K562 (cell line): ENCODE data around the gene STK24. TPM values are rescaled to one million over a fixed set of nuclear protein-coding genes. Genes with fewer than 3 reads are reported as not detected.

ENCODE experiments used
- CSDE1 ChIP-seq, 2 experiments: fragments of 450-650 bp; IDR thresholded peaks; 2 replicates each; pipeline ENCODE4 v1.6.1; 2016; ENCODE audit warnings: mild to moderate bottlenecking in 1 of 2
- HDAC3 ChIP-seq: fragments of 450-650 bp; IDR thresholded peaks from 2 replicates; pipeline ENCODE4 v1.6.1; 2018; ENCODE audit warnings: borderline replicate concordance, mild to moderate bottlenecking, moderate library complexity; ENCODE audit not compliant: partially characterized antibody
- HEY1 ChIP-seq: fragments of 250-450 bp; sonication (Bioruptor Pico); IDR thresholded peaks from 2 replicates; pipeline ENCODE4 v1.5.0; 2020; ENCODE audit warnings: mild to moderate bottlenecking, moderate library complexity, borderline replicate concordance
- LARP7 ChIP-seq: fragments of 450-650 bp; IDR thresholded peaks from 2 replicates; pipeline ENCODE4 v1.6.1; 2016
- MEIS2 ChIP-seq: fragments of 450-650 bp; IDR thresholded peaks from 2 replicates; pipeline ENCODE4 v1.6.1; 2014; ENCODE audit warnings: mild to moderate bottlenecking; ENCODE audit not compliant: partially characterized antibody
- NUFIP1 ChIP-seq: fragments of 450-650 bp; IDR thresholded peaks from 2 replicates; pipeline ENCODE4 v1.6.1; 2018; ENCODE audit not compliant: partially characterized antibody
- SPI1 ChIP-seq: IDR thresholded peaks from 2 replicates; pipeline ENCODE4 v1.6.1; 2011; ENCODE audit warnings: low read depth, low read length, control low read depth, borderline replicate concordance
- U2AF1 ChIP-seq: fragments of 200-400 bp; formaldehyde crosslinking; optimal IDR thresholded peaks from 2 replicates; pipeline ENCODE3; 2017; ENCODE audit warnings: mild to moderate bottlenecking, low read depth, low read length, moderate library complexity
- ZNF551 ChIP-seq: fragments of 250-450 bp; sonication (Bioruptor Pico); IDR thresholded peaks from 2 replicates; pipeline ENCODE4 v1.5.0; 2021; ENCODE audit warnings: mild to moderate bottlenecking, moderate library complexity
- polyA plus RNA-seq, 8 experiments: library from polyadenylated mRNA; depleted of rRNA in 4 of 8; stranded (reverse) in 5 of 8; unstranded in 3 of 8; fragments of >200 nt; fragmentation: Nextera tagmentation in 2 of 8; fragmentation: Illumina TruSeq in 1 of 8; extraction: Ambion mirVana in 2 of 8; extraction: Trizol in 1 of 8; gene quantifications; 2 replicates each; pipeline versions ENCODE4 v1.2.1 to v1.2.3, GENCODE V29; 2011 to 2014; ENCODE audit warnings: inconsistent platforms in 1 of 8, missing spikeins in 1 of 8
- total RNA-seq, 7 experiments: library from RNA; depleted of rRNA in 6 of 7; stranded (reverse); fragments of >200 nt in 6 of 7; fragmentation: Illumina TruSeq in 2 of 7; extraction: Trizol in 2 of 7; gene quantifications; 2 replicates each; pipeline versions ENCODE4 v1.2.1 to v1.2.3, GENCODE V29; 2011 to 2021; ENCODE audit warnings: low replicate concordance in 1 of 7
- TF ChIP-seq, protein P1 (sequence below), 2 experiments: fragments of 450-650 bp in 1 of 2; sonication (generic) in 1 of 2; formaldehyde crosslinking in 1 of 2; IDR thresholded peaks; 2 replicates each; pipeline versions ENCODE4 v1.7.1 to v1.9.0; 2016 to 2022; ENCODE audit warnings: inconsistent platforms in 1 of 2, mild to moderate bottlenecking in 1 of 2, missing genetic modification reagents in 1 of 2
- TF ChIP-seq, protein P2 (sequence below): sonication (generic); formaldehyde crosslinking; IDR thresholded peaks from 2 replicates; pipeline ENCODE4 v1.8.0; 2022; ENCODE audit warnings: mild to moderate bottlenecking, missing genetic modification reagents
- TF ChIP-seq, protein P3 (sequence below): fragments of 250-450 bp; sonication (Bioruptor Pico); IDR thresholded peaks from 2 replicates; pipeline ENCODE4 v1.8.0; 2022; ENCODE audit warnings: inconsistent platforms, mild to moderate bottlenecking, moderate library complexity, borderline replicate concordance

The STK24 gene
- total and polyA plus RNA-seq, 9 of the 15 experiments (the other 6 are each of a cell fraction or from before 2014, with no cell fraction given) = 3.8 to 78.4 (median 28.2) TPM

- TF ChIP-seq, protein P1, sequence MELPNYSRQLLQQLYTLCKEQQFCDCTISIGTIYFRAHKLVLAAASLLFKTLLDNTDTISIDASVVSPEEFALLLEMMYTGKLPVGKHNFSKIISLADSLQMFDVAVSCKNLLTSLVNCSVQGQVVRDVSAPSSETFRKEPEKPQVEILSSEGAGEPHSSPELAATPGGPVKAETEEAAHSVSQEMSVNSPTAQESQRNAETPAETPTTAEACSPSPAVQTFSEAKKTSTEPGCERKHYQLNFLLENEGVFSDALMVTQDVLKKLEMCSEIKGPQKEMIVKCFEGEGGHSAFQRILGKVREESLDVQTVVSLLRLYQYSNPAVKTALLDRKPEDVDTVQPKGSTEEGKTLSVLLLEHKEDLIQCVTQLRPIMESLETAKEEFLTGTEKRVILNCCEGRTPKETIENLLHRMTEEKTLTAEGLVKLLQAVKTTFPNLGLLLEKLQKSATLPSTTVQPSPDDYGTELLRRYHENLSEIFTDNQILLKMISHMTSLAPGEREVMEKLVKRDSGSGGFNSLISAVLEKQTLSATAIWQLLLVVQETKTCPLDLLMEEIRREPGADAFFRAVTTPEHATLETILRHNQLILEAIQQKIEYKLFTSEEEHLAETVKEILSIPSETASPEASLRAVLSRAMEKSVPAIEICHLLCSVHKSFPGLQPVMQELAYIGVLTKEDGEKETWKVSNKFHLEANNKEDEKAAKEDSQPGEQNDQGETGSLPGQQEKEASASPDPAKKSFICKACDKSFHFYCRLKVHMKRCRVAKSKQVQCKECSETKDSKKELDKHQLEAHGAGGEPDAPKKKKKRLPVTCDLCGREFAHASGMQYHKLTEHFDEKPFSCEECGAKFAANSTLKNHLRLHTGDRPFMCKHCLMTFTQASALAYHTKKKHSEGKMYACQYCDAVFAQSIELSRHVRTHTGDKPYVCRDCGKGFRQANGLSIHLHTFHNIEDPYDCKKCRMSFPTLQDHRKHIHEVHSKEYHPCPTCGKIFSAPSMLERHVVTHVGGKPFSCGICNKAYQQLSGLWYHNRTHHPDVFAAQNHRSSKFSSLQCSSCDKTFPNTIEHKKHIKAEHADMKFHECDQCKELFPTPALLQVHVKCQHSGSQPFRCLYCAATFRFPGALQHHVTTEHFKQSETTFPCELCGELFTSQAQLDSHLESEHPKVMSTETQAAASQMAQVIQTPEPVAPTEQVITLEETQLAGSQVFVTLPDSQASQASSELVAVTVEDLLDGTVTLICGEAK (IDR thresholded peaks at IDR 0.05) = no peak
- TF ChIP-seq, protein P1 (CRISPR knock-in tag; IDR thresholded peaks at IDR 0.05) = no peak
- TF ChIP-seq MEIS2 (peak; percentile 49), LARP7 (no peak), ZNF551 (no peak), SPI1 (peak; percentile 40; the same call in 1 of the 2 replicates), NUFIP1 (no peak), CSDE1 (IDR thresholded peaks at IDR 0.05) (no peak), U2AF1 (no peak), HDAC3 (no peak), HEY1 (CRISPR knock-in tag) (no peak)
- TF ChIP-seq, protein P2, sequence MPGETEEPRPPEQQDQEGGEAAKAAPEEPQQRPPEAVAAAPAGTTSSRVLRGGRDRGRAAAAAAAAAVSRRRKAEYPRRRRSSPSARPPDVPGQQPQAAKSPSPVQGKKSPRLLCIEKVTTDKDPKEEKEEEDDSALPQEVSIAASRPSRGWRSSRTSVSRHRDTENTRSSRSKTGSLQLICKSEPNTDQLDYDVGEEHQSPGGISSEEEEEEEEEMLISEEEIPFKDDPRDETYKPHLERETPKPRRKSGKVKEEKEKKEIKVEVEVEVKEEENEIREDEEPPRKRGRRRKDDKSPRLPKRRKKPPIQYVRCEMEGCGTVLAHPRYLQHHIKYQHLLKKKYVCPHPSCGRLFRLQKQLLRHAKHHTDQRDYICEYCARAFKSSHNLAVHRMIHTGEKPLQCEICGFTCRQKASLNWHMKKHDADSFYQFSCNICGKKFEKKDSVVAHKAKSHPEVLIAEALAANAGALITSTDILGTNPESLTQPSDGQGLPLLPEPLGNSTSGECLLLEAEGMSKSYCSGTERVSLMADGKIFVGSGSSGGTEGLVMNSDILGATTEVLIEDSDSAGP = no peak
- TF ChIP-seq, protein P3, sequence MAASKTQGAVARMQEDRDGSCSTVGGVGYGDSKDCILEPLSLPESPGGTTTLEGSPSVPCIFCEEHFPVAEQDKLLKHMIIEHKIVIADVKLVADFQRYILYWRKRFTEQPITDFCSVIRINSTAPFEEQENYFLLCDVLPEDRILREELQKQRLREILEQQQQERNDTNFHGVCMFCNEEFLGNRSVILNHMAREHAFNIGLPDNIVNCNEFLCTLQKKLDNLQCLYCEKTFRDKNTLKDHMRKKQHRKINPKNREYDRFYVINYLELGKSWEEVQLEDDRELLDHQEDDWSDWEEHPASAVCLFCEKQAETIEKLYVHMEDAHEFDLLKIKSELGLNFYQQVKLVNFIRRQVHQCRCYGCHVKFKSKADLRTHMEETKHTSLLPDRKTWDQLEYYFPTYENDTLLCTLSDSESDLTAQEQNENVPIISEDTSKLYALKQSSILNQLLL (CRISPR knock-in tag) = no peak
These were observed 35.2 kb downstream of the STK24 start (continued) for GRCh38 chr13:98541701-98542203.
